HG02938 (cell line): Measurements from ENCODE around the gene KIAA1328.

Experiments
- ATAC-seq: cut with Tn5 transposase; IDR thresholded peaks from one replicate; pipeline ENCODE4 v1.9.1; 2021; ENCODE audit warnings: mild to moderate bottlenecking, moderate library complexity; ENCODE audit not compliant: unreplicated experiment

KIAA1328 gene

DNA sequence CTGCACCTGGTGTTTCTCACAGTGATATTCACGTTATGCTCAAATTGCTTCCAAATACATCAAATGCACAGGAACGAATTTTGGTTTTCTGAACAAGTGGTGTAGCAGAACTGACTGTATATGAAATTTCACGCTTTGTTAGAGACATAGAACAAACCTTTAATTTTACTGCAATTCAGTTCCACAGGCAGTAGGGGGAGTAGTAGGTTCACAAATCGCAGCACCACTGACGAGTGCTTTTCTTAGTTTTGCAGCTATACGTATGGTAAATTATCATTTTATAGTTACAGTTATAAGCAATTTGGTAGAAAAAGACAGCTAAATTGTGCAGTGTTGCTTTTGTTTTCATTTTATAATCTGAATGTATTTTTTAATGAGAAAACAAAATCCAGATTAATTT, 113.3 kb downstream of the KIAA1328 start:
- no peak for ATAC-seq

DNA sequence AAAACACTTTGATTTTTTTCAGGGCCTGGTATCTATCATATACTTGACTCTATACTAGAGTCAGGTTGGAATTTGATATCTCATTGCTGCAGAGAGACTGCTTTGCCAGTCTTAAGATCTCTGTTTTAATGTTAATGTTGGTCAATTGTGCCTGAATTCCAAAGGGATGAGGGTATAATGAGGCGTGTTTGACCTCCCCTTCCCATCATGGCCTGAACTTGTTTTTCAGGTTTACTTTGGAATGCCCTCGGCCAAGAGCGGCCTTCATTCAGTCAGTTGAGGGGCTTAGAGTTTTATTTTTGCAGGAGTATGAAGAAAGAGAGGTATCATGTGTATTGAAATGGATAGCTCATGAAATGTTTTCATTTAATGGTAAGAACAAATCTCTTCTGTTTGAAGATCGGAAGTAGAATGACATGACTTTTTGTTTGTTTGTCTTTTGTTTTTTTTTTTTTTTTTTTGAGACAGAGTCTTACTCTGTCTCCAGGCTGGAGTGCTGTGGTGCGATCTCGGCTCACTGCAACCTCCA, 119.0 kb downstream of the KIAA1328 start:
- ATAC-seq = no peak

DNA sequence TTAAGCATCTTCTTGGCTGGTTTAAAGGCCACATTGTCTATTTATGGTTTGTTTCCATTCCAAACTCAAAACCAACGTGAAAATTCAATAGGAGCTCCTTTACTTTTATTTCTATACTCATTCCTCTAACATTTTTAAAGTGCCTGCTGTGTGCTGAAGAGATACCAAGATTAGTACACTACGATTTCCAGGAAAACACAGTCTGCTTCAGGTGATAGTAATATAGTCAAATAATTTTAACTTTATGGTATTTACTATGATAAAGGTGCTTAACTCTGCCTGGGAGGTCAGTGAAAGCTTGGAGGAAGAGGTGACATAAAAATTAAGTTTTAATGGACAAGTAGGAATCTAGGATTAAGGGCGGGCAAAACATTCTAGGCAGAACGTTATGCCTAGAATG, 121.4 kb downstream of the KIAA1328 start:
- no peak for ATAC-seq

DNA sequence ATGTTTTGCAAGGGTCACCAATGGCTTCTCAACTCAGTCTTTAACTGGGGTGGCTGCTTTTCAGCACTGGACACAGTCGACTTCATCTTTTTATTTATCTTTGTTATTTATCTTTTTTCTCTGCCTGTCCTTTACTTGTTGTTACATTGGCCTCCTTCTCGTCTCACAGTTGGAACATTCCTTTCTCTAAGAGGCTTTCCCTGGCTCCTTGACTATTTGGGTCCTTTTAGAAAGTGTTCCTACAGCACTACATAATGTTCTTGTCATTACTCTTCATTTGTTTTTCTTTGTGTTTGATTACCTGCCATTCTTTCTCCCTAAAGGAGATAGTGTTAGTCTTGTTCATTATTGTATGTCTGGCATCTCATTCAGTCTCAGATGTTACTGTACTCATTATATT, 122.0 kb downstream of the KIAA1328 start:
- ATAC-seq = no peak

DNA sequence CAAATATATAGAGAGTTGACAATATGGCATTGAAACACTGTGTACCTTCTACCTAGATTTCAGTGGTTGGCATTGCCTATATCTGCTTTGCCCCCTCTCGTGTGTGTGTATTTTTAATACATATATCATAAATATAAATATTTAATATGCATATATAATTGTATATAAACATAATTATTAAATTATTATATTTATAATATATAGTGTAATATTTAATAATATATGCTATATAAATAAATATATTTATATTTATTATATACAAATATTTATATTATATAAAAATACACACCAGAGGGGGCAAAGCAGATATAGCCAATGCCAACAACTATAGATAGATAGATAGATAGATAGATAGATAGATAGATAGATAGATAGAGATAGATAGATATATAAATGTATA, 124.1 kb downstream of the KIAA1328 start:
- no peak for ATAC-seq

DNA sequence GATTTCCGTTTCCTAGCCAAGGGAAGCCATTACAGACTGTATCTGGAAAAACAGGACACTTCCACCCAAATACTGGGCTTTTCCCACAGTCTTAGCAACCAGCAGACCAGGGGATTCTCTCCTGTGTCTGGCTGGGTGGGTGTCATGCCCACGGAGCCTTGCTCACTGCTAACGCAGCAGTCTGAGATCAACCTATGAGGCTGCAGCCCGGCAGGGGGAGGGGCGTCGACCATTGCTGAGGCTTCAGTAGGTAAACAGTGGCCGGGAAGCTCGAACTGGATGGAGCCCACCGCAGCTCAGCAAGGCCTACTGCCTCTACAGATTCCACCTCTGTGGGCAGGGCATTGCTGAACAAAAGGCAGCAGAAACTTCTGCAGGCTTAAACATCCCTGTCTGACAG, 131.1 kb downstream of the KIAA1328 start:
- ATAC-seq = no peak

DNA sequence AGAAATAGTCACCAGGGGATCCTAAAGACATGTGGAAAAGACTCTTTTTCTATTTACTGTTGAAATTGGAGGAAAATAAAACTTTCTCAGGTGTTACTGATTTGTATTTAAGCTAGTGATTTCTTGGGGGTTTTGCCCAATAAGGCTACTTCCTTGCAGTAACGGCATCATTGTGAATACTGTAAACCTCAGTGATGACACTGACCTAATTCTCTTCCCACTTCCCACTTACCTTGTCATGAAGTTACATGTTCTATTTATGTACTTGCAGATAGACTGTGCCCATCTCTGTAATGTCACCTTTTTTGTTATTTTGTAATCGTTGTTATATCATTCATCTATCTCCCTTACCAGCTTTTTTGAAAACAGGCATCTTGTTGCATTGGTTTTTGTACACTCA, 134.5 kb downstream of the KIAA1328 start:
- ATAC-seq = no peak

DNA sequence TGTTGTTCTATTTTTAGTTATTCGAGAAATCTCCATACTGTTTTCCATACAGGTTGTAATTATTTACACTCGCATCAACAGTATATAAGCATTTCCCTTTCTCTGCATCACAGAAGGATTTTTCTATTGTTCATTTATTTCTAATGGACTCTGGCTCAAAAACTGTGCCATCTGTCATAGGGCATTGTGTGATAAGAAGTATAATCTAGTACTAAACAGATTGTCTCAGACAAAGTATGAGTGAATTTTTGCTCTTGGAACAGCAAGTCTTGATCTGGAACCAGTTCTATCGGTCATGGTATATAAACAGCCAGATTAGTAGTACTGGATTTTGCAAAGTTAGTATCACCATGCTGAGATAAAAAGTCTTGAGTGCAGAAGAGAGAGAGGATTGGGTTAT, 145.8 kb downstream of the KIAA1328 start:
- no peak for ATAC-seq

DNA sequence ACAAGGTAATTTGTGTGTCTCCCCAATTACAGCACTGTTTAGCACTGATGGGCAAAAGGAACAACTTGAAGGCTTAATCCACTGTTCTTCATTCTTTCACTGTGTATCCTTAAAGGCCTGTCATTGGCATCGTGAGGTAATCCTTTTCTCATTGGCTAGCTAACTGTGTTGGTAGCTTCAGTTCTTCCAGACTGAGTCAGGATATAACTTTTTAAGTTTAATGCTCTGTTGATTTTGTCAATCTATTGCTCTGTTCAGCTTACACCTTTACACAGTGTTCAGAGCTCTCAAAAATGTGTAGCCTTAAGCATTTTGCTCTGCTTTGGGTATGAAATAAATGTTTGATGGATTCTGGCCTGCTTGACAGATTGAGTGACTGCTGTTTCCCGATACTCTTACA, 148.2 kb downstream of the KIAA1328 start:
- ATAC-seq = no peak

DNA sequence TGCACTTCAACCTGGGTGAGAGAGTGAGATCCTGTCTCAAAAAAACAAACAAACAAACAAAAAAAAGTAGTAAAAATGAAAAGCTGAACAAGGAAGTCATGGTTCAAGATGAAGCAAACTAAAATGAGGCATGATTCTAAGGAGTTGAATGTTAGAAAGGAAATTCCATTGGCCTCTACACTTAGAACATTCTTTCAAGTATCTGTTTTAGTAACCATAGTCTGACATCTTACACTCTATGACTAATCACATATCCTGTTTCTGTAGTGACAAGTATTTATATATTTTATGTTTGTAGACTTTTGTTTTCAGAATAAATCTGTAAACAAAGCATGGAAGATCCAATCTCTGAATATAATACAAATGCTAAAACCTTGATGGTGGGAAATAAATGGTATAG, 164.1 kb downstream of the KIAA1328 start:
- no peak for ATAC-seq

DNA sequence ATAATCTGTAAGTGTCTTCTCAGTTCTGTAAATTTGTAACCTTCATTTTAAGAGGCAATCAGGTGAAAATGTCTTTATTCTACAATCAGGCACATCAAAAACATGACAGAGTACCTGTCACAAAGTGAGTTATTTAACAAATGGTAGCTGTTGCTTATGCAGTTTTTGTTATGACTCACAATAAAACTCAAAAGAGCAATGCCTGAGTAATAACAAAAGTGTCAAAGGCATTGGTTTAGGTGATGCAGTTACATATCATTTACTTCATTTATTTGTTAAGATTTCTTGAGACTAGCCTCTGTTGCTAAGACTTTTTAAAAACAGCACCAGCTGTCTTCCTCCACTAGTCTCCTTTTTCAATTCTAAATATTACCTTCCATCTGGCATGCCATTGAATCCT, 177.8 kb downstream of the KIAA1328 start:
- ATAC-seq = peak; percentile 66

DNA sequence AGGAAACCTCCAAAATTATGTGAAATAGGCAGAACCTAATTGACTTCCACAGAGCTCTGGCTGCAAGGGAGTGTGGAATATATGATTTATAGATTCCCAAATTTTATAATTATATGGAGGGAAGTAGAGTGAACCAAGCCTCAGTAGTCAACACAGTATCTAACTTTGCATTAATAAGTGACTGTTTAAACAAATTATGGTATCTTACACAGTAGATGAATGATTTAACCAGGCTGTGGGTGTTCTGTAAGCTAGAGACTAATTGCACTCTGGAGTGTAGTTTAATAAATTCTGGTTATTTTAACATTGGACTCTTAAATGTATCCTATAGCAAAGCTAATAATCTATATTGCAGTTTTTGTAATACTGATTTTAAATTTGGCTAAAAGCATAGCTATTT, 183.5 kb downstream of the KIAA1328 start:
- ATAC-seq = no peak

DNA sequence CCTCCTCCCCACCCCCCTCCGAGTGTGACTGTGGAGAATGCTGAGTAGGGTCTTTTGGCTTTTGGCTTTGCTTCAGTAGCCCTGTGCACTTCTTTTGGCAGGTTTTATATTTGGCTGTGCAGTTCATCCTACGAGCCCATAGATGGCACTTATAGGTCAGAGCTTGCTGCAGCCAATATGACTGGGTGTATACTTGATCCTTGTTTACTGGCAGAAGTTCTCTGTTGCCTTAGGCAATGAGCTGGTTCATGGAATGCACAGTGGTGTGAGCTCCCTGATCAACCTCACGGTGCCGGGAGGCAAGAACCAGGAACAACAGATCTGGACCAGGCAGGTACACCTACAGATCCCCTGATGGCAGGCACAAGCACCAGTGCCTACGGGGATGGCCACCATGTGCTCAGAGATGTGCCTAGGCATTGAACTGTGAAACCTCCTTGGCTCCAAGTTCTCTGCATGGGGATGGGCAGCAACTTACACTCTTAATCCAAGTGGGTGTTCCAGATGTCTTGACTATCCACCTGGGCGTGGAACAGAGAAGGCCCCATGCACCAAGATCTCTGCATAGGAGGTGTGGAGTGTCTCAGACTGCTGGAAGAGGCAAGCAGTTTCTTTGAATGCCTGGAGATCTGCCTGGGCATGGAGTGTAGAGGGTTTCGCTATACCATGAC, 190.4 kb downstream of the KIAA1328 start:
- ATAC-seq = no peak

DNA sequence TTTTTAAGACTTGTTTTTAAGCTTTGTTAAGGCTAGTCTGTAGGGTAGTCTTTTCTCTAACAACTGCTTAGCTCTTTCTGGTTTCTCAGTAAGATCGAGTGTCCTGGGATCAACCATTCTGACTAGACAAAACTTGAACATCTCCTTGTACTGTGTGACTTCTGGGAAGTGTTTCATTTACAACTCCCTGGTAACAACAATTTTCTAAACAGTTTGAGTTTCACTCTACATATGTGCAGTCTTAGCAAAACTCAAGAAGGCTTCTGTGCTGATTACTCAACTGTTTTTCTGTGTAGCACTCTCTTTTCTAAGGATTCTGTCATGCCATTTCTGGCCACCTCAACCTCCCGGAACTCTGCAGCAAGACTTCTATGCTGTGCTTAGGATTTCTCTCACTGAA, 204.5 kb downstream of the KIAA1328 start:
- no peak for ATAC-seq

DNA sequence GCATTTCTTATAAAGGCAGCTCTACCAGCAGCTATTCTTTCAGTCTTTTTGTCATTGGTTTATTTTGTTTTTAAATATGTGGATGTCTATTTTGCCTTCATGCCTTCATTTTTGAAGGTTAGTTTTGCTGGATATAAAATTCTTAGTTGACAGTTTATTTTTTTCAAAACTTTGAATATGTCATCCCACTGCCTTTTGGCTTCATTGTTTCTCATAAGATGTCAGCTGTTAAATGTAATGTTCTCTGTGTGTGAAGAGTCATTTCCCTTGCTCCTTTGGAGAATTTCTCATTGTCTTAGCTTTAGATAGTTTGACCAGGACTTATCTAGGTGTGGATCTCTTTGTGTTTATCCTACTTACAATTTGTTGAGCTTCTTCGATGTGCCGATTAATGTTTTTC, 213.5 kb downstream of the KIAA1328 start:
- no peak for ATAC-seq

DNA sequence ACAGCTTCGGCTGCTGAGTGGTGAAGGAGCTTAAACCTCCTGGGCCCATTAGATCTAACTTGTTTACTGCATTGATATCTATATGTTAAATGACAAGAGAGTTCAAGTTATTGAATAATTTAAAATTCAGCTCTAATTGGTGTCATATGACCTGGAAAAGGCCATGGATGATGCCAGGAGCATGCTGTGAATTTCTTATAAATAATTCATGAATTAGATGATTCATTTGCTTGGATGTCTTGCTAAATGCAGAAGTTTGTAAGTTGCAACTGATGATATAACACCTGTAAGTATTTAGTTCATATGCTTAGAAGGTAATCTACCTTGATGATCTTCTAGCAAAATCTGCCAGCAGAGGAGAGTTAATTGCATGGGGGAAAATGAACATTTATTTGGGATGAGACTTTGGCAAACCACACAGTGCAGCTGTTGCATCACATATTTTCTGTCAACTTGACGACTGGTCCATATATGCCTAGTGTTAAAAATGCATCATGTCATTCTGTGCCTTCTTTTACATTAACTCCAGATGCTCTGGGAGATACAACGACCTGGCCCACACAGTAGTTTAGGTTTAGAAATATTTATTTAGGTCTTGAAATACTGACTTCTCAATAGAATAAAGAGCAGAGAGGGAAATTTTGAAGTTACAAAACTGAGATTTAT, 226.3 kb downstream of the KIAA1328 start:
- ATAC-seq = no peak

DNA sequence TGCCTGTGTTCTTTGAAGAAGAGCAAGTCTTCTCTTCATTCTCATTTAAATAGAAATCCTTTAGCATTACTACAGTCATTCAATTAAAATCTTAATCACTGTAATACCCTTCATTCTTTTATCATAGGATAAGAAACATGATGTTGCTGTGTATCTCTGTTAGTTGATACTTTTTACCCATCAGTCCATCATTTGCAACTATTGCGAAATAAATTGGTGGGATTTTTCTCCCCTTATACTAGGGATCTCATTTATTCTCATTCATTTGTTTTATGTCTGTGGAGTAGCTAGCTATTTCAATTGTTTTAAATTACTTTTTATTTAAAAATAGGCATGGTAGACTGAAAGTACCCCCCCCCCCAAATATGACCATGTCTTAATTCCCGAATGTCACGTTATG, 235.3 kb downstream of the KIAA1328 start:
- no peak for ATAC-seq

DNA sequence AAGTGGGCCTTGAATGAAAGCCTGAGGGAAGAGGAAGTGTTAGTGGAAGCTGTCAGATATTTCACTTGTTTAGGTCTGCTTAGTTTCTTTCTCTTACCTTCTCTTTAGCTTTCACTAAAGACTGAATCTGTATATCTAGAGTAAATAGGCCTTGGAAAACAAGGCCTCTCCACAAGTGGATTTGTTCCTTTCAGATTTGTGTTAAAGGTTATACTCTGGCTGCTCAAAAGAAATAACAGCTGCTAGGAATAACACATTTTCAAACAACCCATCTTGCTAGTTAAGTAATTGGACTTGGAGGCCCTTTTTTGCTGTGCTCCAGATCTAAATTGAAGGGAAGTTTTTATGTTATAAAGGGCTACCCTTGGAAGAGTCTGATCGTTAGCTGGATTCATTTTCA, 236.3 kb downstream of the KIAA1328 start:
- no peak for ATAC-seq

DNA sequence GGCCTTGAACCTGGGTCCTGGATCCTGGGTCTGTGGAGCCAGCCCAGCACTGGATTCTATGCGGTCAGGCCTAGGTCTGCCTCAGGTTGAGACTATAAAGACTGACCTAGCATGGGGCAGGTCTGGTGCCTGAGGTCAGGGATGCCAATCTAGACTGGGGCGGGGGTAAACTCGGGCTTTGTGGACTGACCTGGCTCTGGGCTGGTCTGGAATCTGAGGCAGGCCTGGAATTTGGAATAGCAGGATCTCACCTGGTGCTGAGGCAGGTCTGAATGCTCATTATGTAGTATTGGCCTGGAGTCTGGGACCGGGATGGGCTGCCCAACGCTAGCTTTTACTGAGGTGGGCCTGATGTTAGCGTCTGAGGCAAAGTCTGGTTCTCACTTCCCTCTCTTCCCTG, 256.0 kb downstream of the KIAA1328 start:
- ATAC-seq = no peak

DNA sequence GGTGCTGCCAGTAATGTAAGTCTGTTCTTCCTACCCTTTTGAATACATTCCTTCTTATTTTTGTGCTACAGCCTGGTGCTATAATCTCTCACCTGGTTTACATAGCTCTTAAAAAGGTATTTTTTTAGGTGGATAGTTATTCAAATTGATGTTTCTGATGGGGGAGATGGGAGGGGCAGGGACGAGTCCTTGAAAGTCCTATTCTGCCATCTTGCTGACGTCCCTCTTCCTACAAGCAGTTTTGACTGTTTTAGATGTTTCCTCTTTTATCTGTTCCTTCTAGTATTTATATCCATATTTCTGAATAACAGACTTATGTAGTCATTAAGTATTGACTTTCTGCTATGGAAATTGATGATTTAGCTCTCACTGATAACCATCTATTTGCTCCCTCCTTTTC, 256.4 kb downstream of the KIAA1328 start:
- no peak for ATAC-seq

DNA sequence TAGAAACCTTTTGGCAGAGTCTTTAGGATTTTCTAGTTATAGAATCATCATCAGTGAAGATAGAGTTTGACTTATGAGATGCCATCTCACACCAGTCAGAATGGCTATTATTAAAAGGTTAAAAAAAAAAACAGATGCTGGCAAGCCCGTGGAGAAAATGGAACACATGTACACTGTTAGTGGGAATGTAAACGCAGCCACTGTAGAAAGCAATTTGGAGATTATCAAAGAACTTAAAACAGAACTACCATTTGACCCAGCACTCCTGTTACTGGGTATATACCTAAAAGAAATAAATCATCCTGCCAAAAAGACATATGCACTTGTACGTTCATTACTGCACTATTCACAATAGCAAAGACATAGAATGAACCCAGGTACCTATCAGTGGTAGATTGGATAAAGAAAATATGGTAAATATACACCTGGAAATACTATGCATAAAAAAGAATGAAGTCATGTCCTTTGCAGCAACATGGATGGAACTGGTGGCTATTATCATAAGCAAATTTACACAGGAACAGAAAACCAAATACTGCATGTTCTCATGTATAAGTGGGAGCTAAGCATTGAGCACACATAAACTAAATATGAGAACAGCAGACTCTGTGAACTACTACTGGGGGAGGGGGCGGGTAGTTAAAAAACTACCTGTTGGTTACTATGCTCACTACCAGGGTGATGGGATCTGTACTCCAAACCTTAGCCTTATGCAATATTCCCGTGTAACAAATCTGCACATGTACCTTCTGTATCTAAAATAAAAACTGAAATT, 279.0 kb downstream of the KIAA1328 start:
- ATAC-seq = no peak

DNA sequence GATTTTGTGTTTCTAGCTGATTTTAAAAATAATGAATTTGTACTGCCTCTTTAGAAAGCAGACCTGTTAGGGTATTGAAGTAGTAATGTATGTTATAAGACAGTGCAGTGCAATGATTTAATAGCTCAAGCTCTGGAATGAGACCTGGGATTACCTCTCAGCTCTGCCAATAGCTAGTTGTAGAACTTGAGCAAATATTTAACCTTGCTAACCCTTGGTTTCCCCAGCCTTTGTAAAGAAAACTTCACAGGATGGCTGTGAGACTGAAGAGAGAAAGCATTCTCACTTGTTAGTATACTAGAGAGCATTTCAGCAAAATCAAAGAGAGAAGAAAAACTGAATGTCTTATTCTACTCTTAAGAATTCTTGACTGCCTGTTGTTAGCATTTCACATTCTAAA, 293.9 kb downstream of the KIAA1328 start:
- ATAC-seq = no peak
